IMR-90 (cell line): ENCODE results near the gene GATA2. TPM values are rescaled to one million over a fixed set of nuclear protein-coding genes. Genes with fewer than 3 reads are reported as not detected.

Experiments
- ATAC-seq: fragments of 200-7000 bp; cut with Tn5 transposase; 2 replicates; pipeline ENCODE4 v1.9.1; 2020; ENCODE audit warnings: low read depth, mild to moderate bottlenecking, moderate library complexity
- BruUV-seq: library from RNA; stranded (reverse); fragments of 400-500 nt; replicated peaks from 2 replicates; lab custom pipeline; 2021; lab: Mats Ljungman, UMichigan
- CTCF ChIA-PET: fragments of 300-600 bp; formaldehyde crosslinking; extraction: SDS; loops from one replicate; lab custom pipeline; 2021; ENCODE audit warnings: antibody characterized with exemption; lab: Yijun Ruan, JAX
- POLR2A ChIA-PET: fragments of 300-600 bp; sonication (Branson Sonifier 250); formaldehyde crosslinking; loops from one replicate; lab custom pipeline; 2022; ENCODE audit warnings: antibody characterized with exemption; ENCODE audit not compliant: unreplicated experiment; lab: Charles Lee
- DNase-seq: peaks from one replicate; pipeline ENCODE4 v3.0.0; 2013
- H2AFZ ChIP-seq: replicated peaks from 2 replicates; pipeline ENCODE3; 2013; ENCODE audit warnings: low read length, mild to moderate bottlenecking; ENCODE audit not compliant: poor library complexity
- H2AK5ac ChIP-seq: 2 replicates; pipeline ENCODE4 v1.6.1; 2013; ENCODE audit warnings: low read depth, low read length, inconsistent platforms
- H2AK9ac ChIP-seq: replicated peaks from 2 replicates; pipeline ENCODE3; 2013; ENCODE audit warnings: mild to moderate bottlenecking, low read depth, low read length, moderate library complexity; ENCODE audit not compliant: poor library complexity
- H2BK120ac ChIP-seq: 2 replicates; pipeline ENCODE4 v1.6.1; 2013; ENCODE audit warnings: low read depth, low read length, inconsistent platforms
- H2BK15ac ChIP-seq: 3 replicates; pipeline ENCODE4 v1.6.1; 2013; ENCODE audit warnings: low read depth, low read length, inconsistent platforms
- H2BK20ac ChIP-seq: 2 replicates; pipeline ENCODE4 v1.6.1; 2013; ENCODE audit warnings: low read depth, mild to moderate bottlenecking, inconsistent platforms, low read length, moderate library complexity
- H2BK5ac ChIP-seq: 2 replicates; pipeline ENCODE4 v1.6.1; 2013; ENCODE audit warnings: mild to moderate bottlenecking, low read depth, low read length, inconsistent platforms; ENCODE audit not compliant: poor library complexity, severe bottlenecking
- H3K14ac ChIP-seq: replicated peaks from 2 replicates; pipeline ENCODE4 v1.6.1; 2013; ENCODE audit warnings: low read depth, low read length, inconsistent platforms
- H3K18ac ChIP-seq: 2 replicates; pipeline ENCODE4 v1.6.1; 2013; ENCODE audit warnings: low read depth, low read length, control low read depth
- H3K23ac ChIP-seq: 2 replicates; pipeline ENCODE4 v1.6.1; 2013; ENCODE audit warnings: low read depth, low read length, inconsistent platforms
- H3K27ac ChIP-seq: 2 replicates; pipeline ENCODE4 v1.5.1; 2013; ENCODE audit warnings: mild to moderate bottlenecking, control low read depth, low read length; ENCODE audit not compliant: insufficient read depth
- H3K27me3 ChIP-seq: 2 replicates; pipeline ENCODE4 v1.6.1; 2013; ENCODE audit warnings: low read length; ENCODE audit not compliant: control insufficient read depth, insufficient read depth
- H3K36me3 ChIP-seq: 2 replicates; pipeline ENCODE4 v1.6.1; 2013; ENCODE audit warnings: low read length, mixed read lengths; ENCODE audit not compliant: control insufficient read depth, insufficient read depth
- H3K4ac ChIP-seq: 2 replicates; pipeline ENCODE4 v1.6.1; 2013; ENCODE audit warnings: low read depth, low read length, inconsistent platforms
- H3K4me1 ChIP-seq: 2 replicates; pipeline ENCODE4 v1.6.1; 2013; ENCODE audit warnings: low read length, mixed read lengths; ENCODE audit not compliant: control insufficient read depth, insufficient read depth
- H3K4me2 ChIP-seq: 2 replicates; pipeline ENCODE4 v1.6.1; 2013; ENCODE audit warnings: low read depth, mild to moderate bottlenecking, control low read depth, low read length, moderate library complexity
- H3K4me3 ChIP-seq: 2 replicates; pipeline ENCODE4 v1.5.1; 2013; ENCODE audit warnings: low read depth, mild to moderate bottlenecking, control low read depth, low read length, moderate library complexity; ENCODE audit not compliant: insufficient read depth
- H3K56ac ChIP-seq: 2 replicates; pipeline ENCODE4 v1.6.1; 2013; ENCODE audit warnings: low read length, inconsistent platforms; ENCODE audit not compliant: insufficient read depth; ENCODE audit errors: extremely low read depth
- H3K79me1 ChIP-seq, 2 experiments: 2 replicates each; pipeline ENCODE4 v1.6.1; 2013; ENCODE audit warnings: low read length in 2 of 2, inconsistent platforms in 1 of 2, low read depth in 1 of 2
- H3K9ac ChIP-seq: 2 replicates; pipeline ENCODE4 v1.6.1; 2013; ENCODE audit warnings: low read depth, low read length, control low read depth
- H3K9me1 ChIP-seq: 2 replicates; pipeline ENCODE4 v1.6.1; 2013; ENCODE audit warnings: low read length, inconsistent platforms; ENCODE audit not compliant: insufficient read depth
- H3K9me3 ChIP-seq: 2 replicates; pipeline ENCODE4 v1.6.1; 2013; ENCODE audit warnings: low read length; ENCODE audit not compliant: control insufficient read depth, insufficient read depth
- H4K20me1 ChIP-seq: 2 replicates; pipeline ENCODE4 v1.6.1; 2013; ENCODE audit warnings: low read length, inconsistent platforms; ENCODE audit not compliant: insufficient read depth
- H4K5ac ChIP-seq: 2 replicates; pipeline ENCODE4 v1.6.1; 2013; ENCODE audit warnings: mild to moderate bottlenecking, low read depth, low read length, control low read depth
- H4K8ac ChIP-seq, 2 experiments: 2 replicates each; pipeline ENCODE4 v1.6.1; 2013; ENCODE audit warnings: low read depth in 2 of 2, low read length in 2 of 2, control low read depth in 1 of 2, inconsistent platforms in 1 of 2
- H4K91ac ChIP-seq: 2 replicates; pipeline ENCODE4 v1.6.1; 2013; ENCODE audit warnings: low read depth, low read length, inconsistent platforms; ENCODE audit not compliant: insufficient read depth
- BHLHE40 ChIP-seq: fragments of 150-350 bp; IDR thresholded peaks from 2 replicates; pipeline ENCODE4 v1.6.1; 2016; ENCODE audit warnings: mild to moderate bottlenecking, low read depth, low read length
- CEBPB ChIP-seq: IDR thresholded peaks from 2 replicates; pipeline ENCODE4 v1.6.1; 2012; ENCODE audit warnings: low read depth, low read length, improper control_type of control experiment
- CHD1 ChIP-seq: IDR thresholded peaks from 2 replicates; pipeline ENCODE4 v1.6.1; 2012; ENCODE audit warnings: low read depth, low read length, improper control_type of control experiment
- FOS ChIP-seq: fragments of 150-350 bp; IDR thresholded peaks from 2 replicates; pipeline ENCODE4 v1.6.1; 2016; ENCODE audit warnings: low read depth, low read length
- MAFK ChIP-seq: IDR thresholded peaks from 2 replicates; pipeline ENCODE4 v1.6.1; 2012; ENCODE audit warnings: low read depth, low read length, improper control_type of control experiment
- MAZ ChIP-seq: IDR thresholded peaks from 2 replicates; pipeline ENCODE4 v1.6.1; 2012; ENCODE audit warnings: low read depth, mild to moderate bottlenecking, low read length, improper control_type of control experiment, moderate library complexity, borderline replicate concordance
- MXI1 ChIP-seq: IDR thresholded peaks from 2 replicates; pipeline ENCODE4 v1.6.1; 2012; ENCODE audit warnings: low read depth, mild to moderate bottlenecking, low read length, moderate library complexity, borderline replicate concordance
- NFE2L2 ChIP-seq: fragments of 150-350 bp; IDR thresholded peaks from 2 replicates; pipeline ENCODE4 v1.6.1; 2016; ENCODE audit warnings: low read depth, mild to moderate bottlenecking, low read length
- POLR2A ChIP-seq: IDR thresholded peaks from 2 replicates; pipeline ENCODE4 v1.6.1; 2012; ENCODE audit warnings: mild to moderate bottlenecking, low read depth, low read length
- RAD21 ChIP-seq: IDR thresholded peaks from 2 replicates; pipeline ENCODE4 v1.6.1; 2012; ENCODE audit warnings: low read length, improper control_type of control experiment
- RCOR1 ChIP-seq: IDR thresholded peaks from 2 replicates; pipeline ENCODE4 v1.6.1; 2012; ENCODE audit warnings: mild to moderate bottlenecking, low read length, improper control_type of control experiment; ENCODE audit not compliant: insufficient replicate concordance
- RFX5 ChIP-seq: IDR thresholded peaks from 2 replicates; pipeline ENCODE4 v1.8.0; 2012; ENCODE audit warnings: low read depth, mild to moderate bottlenecking, low read length, moderate library complexity
- SMC3 ChIP-seq: fragments of 150-350 bp; IDR thresholded peaks from 2 replicates; pipeline ENCODE4 v1.6.1; 2016; ENCODE audit warnings: low read depth, mild to moderate bottlenecking, antibody characterized with exemption, low read length, moderate library complexity
- WGBS, 2 experiments: methylation state at CpG; one replicate each; pipeline versions ENCODE4 v1.1.5 to v1.1.7; 2013; ENCODE audit warnings: missing lambda C conversion rate in 2 of 2; ENCODE audit not compliant: insufficient read length in 1 of 2; ENCODE audit errors: extremely low coverage in 2 of 2; 5-methylcytosine and 5-hydroxymethylcytosine counted together
- dilution Hi-C: fragments of 300-500 bp; cut with HindIII; formaldehyde crosslinking; loops from one replicate; pipeline ENCODE4 v1.14.3; 2018; ENCODE audit warnings: low sequenced_read_pairs; ENCODE audit not compliant: unreplicated experiment
- in situ Hi-C: fragments of 300-500 bp; cut with MboI; formaldehyde crosslinking; loops from 3 replicates; pipeline ENCODE4 v1.14.3; 2019; ENCODE audit warnings: low sequenced_read_pairs, inconsistent platforms, mixed read lengths
- intact Hi-C: fragments of 100-400 bp; cut with micrococcal nuclease; formaldehyde crosslinking; loops from 2 replicates; pipeline ENCODE4 v1.10.0; 2022
- polyA plus RNA-seq, 3 experiments: library from polyadenylated mRNA; depleted of rRNA; stranded (reverse); fragments of >200 nt; gene quantifications; 2 replicates each; pipeline ENCODE4 v1.2.3, GENCODE V29; 2012; ENCODE audit warnings: low replicate concordance in 1 of 3
- total RNA-seq: library from RNA; depleted of rRNA; stranded (reverse); fragments of >200 nt; gene quantifications from 2 replicates; pipeline ENCODE4 v1.2.3, GENCODE V29; 2012
- TF ChIP-seq, protein P1 (sequence below): fragments of 150-350 bp; IDR thresholded peaks from 2 replicates; pipeline ENCODE4 v1.6.1; 2016; ENCODE audit warnings: low read depth, mild to moderate bottlenecking, low read length, moderate library complexity, borderline replicate concordance
- TF ChIP-seq, protein P2 (sequence below): fragments of 150-350 bp; IDR thresholded peaks from 2 replicates; pipeline ENCODE4 v1.6.1; 2017; ENCODE audit warnings: mild to moderate bottlenecking, antibody characterized with exemption, low read length, low read depth

Gene GATA2
- total and polyA plus RNA-seq, 2 of the 4 experiments (the other 2 are of a cell fraction) = 2.2 to 13.5 TPM

GRCh38 chr3:128478576-128479506 is 14.2 kb downstream of the GATA2 start:
- WGBS, 2 experiments = 48% methylated on average over 2 of the region's 11 CpGs; no CpG with 5 or more reads in 1 of the 2 experiments
- H4K5ac ChIP-seq = no peak overlapping the region
- ChIA-PET CTCF (no interaction called here), POLR2A (no interaction called here)
- peaks cover 15% of the 10 kb centered on the region for H3K36me3 ChIP-seq
- H2AK9ac ChIP-seq = no peak overlapping the region
- H2BK15ac ChIP-seq = no peak overlapping the region
- H2BK20ac ChIP-seq = no peak overlapping the region
- peaks cover 5% of the 10 kb centered on the region; the same call in 1 of the 2 replicates for H4K20me1 ChIP-seq
- peaks cover 12% of the 10 kb centered on the region for H3K4me1 ChIP-seq
- BruUV-seq = no TSS peak
- H3K14ac ChIP-seq = no peak overlapping the region
- no peak overlapping the region for H3K4ac ChIP-seq
- no peak overlapping the region for H3K4me3 ChIP-seq
- ATAC-seq = no peak
- no peak overlapping the region for H3K56ac ChIP-seq
- peaks cover 21% of the 10 kb centered on the region for H3K27me3 ChIP-seq
- in situ Hi-C loops = no loop called here
- intact Hi-C loops = no loop called here
- no peak overlapping the region for H2AFZ ChIP-seq
- H3K79me1 ChIP-seq = peaks cover 0 to 3% of the 10 kb centered on the region in 2 experiments; a peak in 3 of 4 replicates
- no peak overlapping the region for H4K91ac ChIP-seq
- no peak overlapping the region for H3K18ac ChIP-seq
- no peak overlapping the region for H4K8ac ChIP-seq
- no peak for DNase-seq
- dilution Hi-C loops = no loop called here
- H3K9ac ChIP-seq = no peak overlapping the region
- no peak overlapping the region for H3K4me2 ChIP-seq
- H2AK5ac ChIP-seq = no peak overlapping the region
- H3K27ac ChIP-seq = no peak overlapping the region
- H3K9me3 ChIP-seq = no peaks in the 10 kb centered on the region
- H2BK5ac ChIP-seq = no peak overlapping the region
- H3K23ac ChIP-seq = no peak overlapping the region
- H3K9me1 ChIP-seq = peaks cover 3% of the 10 kb centered on the region; the same call in 1 of the 2 replicates
- H2BK120ac ChIP-seq = no peak overlapping the region
- TF ChIP-seq MAZ (no peak), FOS (no peak), MXI1 (no peak), MAFK (no peak), RFX5 (no peak), BHLHE40 (no peak), RCOR1 (no peak), POLR2A (no peak), CHD1 (no peak), CEBPB (no peak), RAD21 (no peak), NFE2L2 (no peak), SMC3 (no peak)
- TF ChIP-seq, protein P1, sequence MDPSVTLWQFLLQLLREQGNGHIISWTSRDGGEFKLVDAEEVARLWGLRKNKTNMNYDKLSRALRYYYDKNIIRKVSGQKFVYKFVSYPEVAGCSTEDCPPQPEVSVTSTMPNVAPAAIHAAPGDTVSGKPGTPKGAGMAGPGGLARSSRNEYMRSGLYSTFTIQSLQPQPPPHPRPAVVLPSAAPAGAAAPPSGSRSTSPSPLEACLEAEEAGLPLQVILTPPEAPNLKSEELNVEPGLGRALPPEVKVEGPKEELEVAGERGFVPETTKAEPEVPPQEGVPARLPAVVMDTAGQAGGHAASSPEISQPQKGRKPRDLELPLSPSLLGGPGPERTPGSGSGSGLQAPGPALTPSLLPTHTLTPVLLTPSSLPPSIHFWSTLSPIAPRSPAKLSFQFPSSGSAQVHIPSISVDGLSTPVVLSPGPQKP = no peak
- TF ChIP-seq, protein P2, sequence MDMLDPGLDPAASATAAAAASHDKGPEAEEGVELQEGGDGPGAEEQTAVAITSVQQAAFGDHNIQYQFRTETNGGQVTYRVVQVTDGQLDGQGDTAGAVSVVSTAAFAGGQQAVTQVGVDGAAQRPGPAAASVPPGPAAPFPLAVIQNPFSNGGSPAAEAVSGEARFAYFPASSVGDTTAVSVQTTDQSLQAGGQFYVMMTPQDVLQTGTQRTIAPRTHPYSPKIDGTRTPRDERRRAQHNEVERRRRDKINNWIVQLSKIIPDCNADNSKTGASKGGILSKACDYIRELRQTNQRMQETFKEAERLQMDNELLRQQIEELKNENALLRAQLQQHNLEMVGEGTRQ = no peak
